Kasumi-1 (cell line): Measurements from ENCODE around the gene TMEM151B.
A peak's percentile ranks its signal among the peaks of the same experiment; 100 is the strongest.

ENCODE experiments used
- DNase-seq, 2 experiments: peaks; one replicate each; lab custom pipeline; 2025; lab: John Stamatoyannopoulos, UW

TMEM151B gene

DNA sequence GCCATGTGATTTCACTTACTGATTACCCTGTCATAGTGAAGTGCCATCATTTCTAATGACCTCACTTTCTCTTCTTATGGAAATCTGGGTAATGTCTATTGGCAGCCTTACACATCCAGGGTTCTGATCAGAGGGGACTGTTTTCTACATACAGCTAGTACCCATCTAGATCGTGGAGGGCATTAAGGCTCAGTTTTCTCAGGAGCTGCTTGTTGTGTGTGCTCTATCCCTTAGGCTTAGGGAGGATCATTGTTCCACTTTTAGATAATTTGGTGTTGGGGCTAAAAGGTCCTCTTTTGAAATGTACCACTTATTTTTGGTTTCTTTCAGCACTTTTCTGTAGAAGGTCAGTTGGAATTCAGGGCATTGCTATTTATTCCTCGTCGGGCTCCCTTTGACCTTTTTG is 19.5 kb upstream of the TMEM151B start:
- DNase-seq: no peak

DNA sequence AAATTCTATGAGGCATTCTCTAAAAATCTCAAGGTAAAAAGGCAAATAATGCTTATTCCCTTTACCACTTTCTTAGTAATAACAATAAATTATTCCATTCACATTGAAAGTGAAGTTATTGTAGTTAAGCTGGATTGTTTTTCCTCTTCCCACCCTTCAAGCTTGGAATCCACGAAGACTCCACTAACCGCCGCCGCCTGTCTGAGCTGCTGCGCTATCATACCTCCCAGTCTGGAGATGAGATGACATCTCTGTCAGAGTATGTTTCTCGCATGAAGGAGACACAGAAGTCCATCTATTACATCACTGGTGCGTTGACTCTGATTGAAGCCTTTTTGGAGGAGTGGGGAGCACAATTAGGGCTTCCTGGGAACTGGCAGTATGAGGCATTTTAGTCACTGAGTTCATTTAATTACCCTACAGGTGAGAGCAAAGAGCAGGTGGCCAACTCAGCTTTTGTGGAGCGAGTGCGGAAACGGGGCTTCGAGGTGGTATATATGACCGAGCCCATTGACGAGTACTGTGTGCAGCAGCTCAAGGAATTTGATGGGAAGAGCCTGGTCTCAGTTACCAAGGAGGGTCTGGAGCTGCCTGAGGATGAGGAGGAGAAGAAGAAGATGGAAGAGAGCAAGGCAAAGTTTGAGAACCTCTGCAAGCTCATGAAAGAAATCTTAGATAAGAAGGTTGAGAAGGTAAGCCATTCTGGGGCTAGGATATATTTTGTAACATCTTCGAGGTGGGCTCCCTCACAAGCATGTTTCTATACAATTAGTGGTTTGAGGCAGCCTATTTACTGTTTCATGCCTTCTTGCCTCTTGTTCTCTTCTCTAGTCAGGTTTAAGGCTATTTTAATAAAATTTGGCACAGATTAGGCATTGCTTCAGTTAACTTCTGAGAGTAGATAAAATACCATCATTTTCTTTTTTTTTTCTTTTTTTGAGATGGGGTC is 18.4 kb upstream of the TMEM151B start:
- DNase-seq: no peak

GRCh38 chr6:44253307-44254101 is 16.7 kb upstream of the TMEM151B start:
- DNase-seq: peak; percentile 62 to 70

DNA sequence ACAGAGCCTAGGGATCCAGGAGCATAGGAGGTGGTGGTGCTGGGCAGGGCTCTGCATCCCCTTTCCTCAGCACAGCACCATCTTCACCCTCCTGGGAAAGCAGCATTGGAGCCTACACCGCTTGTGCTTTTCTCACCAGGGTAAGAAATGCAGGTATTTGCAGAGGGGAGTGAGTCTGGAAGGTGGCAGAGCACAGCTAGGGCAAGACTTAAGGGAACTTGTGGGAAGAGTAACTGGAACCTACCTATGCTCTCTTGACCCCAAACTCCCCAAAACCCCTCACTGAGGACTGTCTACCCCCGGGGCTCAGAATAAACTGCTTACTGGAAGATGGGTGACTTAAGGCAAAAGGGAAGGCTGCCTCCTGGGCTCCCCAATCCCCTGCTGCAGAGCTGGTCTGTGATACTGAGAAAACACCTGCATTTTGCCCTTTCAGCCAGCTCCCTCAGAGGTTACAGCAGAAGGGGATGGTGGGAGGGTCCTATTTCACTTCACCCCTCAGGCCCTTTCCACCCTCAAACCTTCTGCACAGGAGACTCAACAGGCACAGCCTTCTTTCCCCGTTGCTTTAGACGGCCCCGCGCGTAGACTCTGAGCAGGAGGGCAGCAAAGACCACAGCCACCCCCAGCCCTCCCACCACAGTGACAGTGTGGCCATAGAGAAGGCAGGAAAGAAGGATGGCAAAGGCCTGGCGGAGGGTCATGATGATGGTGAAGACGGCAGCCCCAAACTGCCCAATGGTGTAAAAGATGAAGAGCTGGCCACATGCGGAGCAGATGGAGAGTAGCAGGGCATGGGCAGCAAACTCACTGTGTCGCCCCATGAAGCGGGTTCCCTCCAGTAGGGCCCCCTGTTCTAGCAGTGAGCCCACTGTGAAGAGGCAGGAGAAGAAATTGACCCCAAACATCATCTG is 15.8 kb upstream of the TMEM151B start:
- no peak for DNase-seq

DNA sequence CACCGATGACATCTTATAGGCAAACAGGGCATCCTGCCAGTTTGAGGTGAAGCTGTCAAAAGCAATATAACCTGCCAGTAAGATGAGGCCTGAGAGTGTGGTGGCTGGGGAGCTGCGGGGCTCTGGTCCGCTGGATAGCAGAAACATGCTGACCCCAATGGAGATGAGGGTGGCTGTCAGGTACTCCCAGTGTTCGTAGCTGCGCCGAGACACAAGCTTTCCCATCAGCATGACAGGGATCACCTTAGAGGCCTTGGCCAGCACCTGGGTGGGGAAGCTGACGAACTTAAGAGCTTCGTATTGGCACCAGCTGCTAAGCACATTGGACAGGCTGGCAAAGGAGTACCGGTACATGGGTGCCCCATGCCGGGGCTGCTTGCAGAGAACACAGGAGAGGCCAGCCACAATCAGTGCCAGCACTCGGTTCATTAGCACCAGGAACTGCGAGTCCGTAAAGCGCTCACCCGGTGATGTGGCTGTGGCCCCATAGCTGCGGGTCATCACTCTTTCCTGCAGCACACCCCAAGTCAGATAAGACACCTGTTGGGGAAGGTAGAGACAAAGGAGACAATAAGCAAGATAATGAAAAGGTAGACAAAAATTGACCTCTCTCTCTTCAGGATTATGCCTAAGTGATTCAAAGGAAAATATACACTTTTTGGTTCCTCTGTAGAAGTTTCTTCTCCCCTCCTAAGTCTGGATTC is 15.0 kb upstream of the TMEM151B start:
- peak in 1 of 2 experiments; percentile 39 for DNase-seq

GRCh38 chr6:44255871-44256774 is 14.1 kb upstream of the TMEM151B start:
- DNase-seq: peak; percentile 29 to 50

DNA sequence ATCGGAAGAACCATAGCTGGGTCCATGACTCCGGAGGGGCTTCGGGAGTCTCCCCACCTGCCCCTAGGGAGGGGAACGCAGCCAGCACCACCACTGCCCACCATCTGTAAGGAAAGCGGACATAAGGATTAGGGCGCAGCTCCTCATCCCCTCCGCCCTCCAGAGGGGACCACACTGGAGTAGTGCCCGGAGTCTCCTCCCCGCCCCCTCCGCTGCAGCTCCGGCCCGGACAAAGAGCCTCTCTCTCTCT is 13.6 kb upstream of the TMEM151B start:
- DNase-seq: no peak

GRCh38 chr6:44257025-44257752 is 13.1 kb upstream of the TMEM151B start, which contains the start of gene SLC35B2:
SLC35B2 (minus strand) TSS chr6:44257528; CDS start chr6:44257410, 118 bp downstream.
- peak; percentile 60 to 68 for DNase-seq

GRCh38 chr6:44257753-44258324 is 12.4 kb upstream of the TMEM151B start:
- DNase-seq: peak; percentile 42 to 51

GRCh38 chr6:44258325-44258863 is 11.9 kb upstream of the TMEM151B start:
- no peak for DNase-seq

DNA sequence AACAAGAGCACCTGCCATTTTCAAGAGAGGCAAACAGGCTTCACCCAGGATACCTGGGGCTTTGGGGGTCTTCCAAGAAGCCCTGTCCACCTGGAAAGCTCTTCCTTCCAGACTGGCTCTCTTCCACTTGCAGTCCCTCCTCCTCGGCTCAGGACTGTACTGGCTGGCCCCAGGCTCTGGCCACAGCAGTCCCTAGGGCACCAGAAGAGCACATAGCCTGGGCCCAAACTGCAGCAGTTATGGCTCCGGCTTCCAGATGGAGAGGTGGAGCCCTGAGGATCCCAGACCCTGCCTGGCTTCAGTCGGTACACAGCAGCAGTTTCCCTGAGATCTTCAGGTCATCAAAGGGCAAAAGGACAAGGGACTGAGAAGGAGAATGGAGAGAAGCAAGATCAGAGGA is 11.3 kb upstream of the TMEM151B start:
- DNase-seq: no peak

- DNase-seq: no peak
Observed at GRCh38 chr6:44260011-44260410, 10.2 kb upstream of the TMEM151B start.

GRCh38 chr6:44260451-44261297 is 9.6 kb upstream of the TMEM151B start:
- no peak for DNase-seq

DNA sequence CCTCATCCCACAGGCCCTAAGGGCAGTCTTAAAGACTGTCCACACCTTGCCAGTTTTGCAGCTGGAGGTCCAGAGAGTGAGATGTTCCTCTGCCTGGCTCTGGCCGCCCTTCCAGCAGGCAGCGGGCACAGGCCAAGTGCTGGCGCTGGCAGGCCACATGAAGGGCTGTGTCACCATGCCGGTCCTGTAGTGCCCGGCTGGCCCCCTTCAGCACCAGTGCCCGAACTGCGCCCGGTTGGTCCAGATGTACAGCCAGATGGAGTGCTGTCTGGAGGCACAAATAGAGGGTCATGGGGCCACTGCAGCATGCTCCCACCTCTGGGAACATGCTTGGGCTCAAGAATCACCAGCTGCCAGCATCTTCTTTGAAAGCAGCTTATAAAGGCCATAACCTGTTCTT is 8.7 kb upstream of the TMEM151B start:
- no peak for DNase-seq

- no peak for DNase-seq
Observed at GRCh38 chr6:44262467-44263353, 7.5 kb upstream of the TMEM151B start.

DNA sequence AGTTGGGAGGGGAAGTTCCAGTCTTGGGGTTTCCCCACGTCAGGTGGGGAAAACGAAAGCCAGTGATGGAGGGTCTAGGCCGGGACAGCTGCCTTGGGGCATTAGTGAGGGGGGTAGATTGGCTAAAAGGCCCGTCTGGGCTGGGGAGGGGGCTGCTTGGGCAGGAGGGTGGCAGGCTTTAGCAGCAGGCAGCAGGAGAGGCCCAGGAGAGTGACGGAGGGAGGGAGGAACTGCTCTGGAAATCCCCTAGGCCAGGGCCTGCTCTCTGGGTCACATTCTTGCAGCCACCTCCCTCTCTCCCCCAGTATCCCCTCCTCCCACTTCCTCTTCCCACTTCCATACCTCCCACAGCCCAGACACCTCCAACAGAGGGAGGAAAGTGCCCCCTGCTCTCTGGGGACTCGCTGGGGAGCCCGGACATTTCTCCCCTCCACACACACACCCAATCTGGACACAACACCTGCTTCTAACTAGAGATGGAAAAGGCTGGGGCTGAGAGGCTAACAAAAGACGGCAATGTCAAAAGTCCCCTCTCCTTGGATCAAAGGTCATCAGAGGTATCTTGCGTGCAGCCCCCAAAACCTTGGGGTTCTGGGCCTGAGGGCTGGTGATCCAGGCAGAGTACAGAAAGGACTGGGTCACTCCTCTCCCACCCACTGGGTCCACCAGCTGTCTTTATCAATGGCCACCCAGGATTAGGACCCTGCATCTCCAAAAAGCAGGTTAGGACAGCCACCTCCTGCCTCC is 6.7 kb upstream of the TMEM151B start:
- peak; percentile 47 to 62 for DNase-seq
